Kidney (tissue), 14 donors: Measurements from ENCODE around the gene HCN2. TPM values are rescaled to one million over a fixed set of nuclear protein-coding genes. Genes with fewer than 3 reads are reported as not detected.

ENCODE experiments used
- DNase-seq, 5 donors: peaks; one replicate each; pipeline ENCODE4 v3.0.0-alpha.2; 2013 to 2020
- FAIRE-seq: peaks from 2 replicates; lab custom pipeline; 2012; peaks lifted over from hg19 to GRCh38; lab: Jason Lieb, UNC
- H3K27ac ChIP-seq, 2 donors: one replicate each; pipeline ENCODE4 v1.7.0; 2013; ENCODE audit warnings: low read depth in 2 of 2, low read length in 2 of 2, inconsistent platforms in 1 of 2
- H3K27me3 ChIP-seq: one replicate; pipeline ENCODE4 v1.7.1; 2013; ENCODE audit warnings: low read length, inconsistent platforms; ENCODE audit not compliant: control insufficient read depth, insufficient read depth
- H3K36me3 ChIP-seq, 3 donors: one replicate each; pipeline versions ENCODE4 v1.7.0 to v1.7.1; 2013; ENCODE audit warnings: low read length in 3 of 3, control low read depth in 1 of 3, inconsistent platforms in 1 of 3; ENCODE audit not compliant: insufficient read depth in 3 of 3, control insufficient read depth in 2 of 3
- H3K4me1 ChIP-seq, 3 donors: one replicate each; pipeline versions ENCODE4 v1.7.0 to v1.7.1; 2013; ENCODE audit warnings: low read length in 3 of 3, inconsistent platforms in 1 of 3, low read depth in 1 of 3; ENCODE audit not compliant: control insufficient read depth in 2 of 3, insufficient read depth in 2 of 3
- H3K4me3 ChIP-seq, 3 donors: one replicate each; pipeline versions ENCODE4 v1.7.0 to v1.8.1; 2013; ENCODE audit warnings: low read length in 3 of 3, control low read depth in 1 of 3, inconsistent platforms in 1 of 3
- H3K9ac ChIP-seq, 3 donors: one replicate each; pipeline versions ENCODE4 v1.7.0 to v1.7.1; 2013; ENCODE audit warnings: low read length in 3 of 3, control low read depth in 1 of 3, inconsistent platforms in 1 of 3
- H3K9me3 ChIP-seq, 3 donors: one replicate each; pipeline versions ENCODE4 v1.7.0 to v1.7.1; 2013; ENCODE audit warnings: low read length in 3 of 3, control low read depth in 1 of 3, inconsistent platforms in 1 of 3; ENCODE audit not compliant: control insufficient read depth in 2 of 3, insufficient read depth in 1 of 3
- CTCF ChIP-seq: IDR thresholded peaks from 3 replicates; pipeline ENCODE4 v1.5.1; 2012; ENCODE audit warnings: mild to moderate bottlenecking, moderate library complexity, borderline replicate concordance; ENCODE audit not compliant: insufficient read depth; ENCODE audit errors: extremely low read depth
- intact Hi-C: fragments of 100-400 bp; cut with DNase I; formaldehyde crosslinking; loops from one replicate; pipeline ENCODE4 v1.11.1; 2022
- polyA plus RNA-seq: library from polyadenylated mRNA; stranded (reverse); fragments of 350-450 nt; fragmentation: Illumina TruSeq; extraction: RNeasy Lipid Tissue Mini Kit (QIAGEN cat#74804); gene quantifications from one replicate; pipeline ENCODE4 v1.2.3, GENCODE V29; 2014; ENCODE audit warnings: low read depth, low replicate concordance; ENCODE audit not compliant: insufficient read depth
- total RNA-seq: library from RNA; stranded (reverse); fragmentation: NEBNext Ultra II Directional; extraction: Animal tissue kit (Norgen Biotek cat#: 25700); gene quantifications from one replicate; pipeline ENCODE4 v1.2.1, GENCODE V29; 2021
- donor health status: control.
- donor health status: control.
- donor health status: control.
- donor health status: control.
- donor health status: control.
- donor health status: DM: yes; HTN: yes; CAD: no.
- donor health status: Normal renal cell carcinoma (clear cell type).

Gene HCN2
- total and polyA plus RNA-seq, 2 donors from 2014 or later, result 0.31 to 1.3 TPM

GRCh38 chr19:588741-589692 is 664 bp upstream of the HCN2 start:
- H3K27me3 ChIP-seq, result no peaks in the 10 kb centered on the region
- no peaks in the 10 kb centered on the region for H3K9me3 ChIP-seq
- no peak overlapping the region for H3K4me3 ChIP-seq
- H3K27ac ChIP-seq, result no peak overlapping the region
- TF ChIP-seq CTCF, result no peak
- FAIRE-seq, result no peak
- no peaks in the 10 kb centered on the region for H3K36me3 ChIP-seq
- no peak overlapping the region for H3K9ac ChIP-seq
- intact Hi-C loops, result no loop called here
- H3K4me1 ChIP-seq, result peaks cover 0 to 3% (median 0%) of the 10 kb centered on the region in 3 donors
- no peak for DNase-seq

- intact Hi-C loops, result no loop called here
- H3K4me3 ChIP-seq, result no peak overlapping the region
- peaks cover 0 to 3% (median 0%) of the 10 kb centered on the region in 3 donors for H3K4me1 ChIP-seq
- no peak overlapping the region for H3K27ac ChIP-seq
- H3K9ac ChIP-seq, result no peak overlapping the region
- H3K36me3 ChIP-seq, result no peaks in the 10 kb centered on the region
- DNase-seq (peak in 1 of 5 donors; percentile 45), FAIRE-seq (no peak)
- TF ChIP-seq CTCF, result no peak
- H3K9me3 ChIP-seq, result no peaks in the 10 kb centered on the region
- no peaks in the 10 kb centered on the region for H3K27me3 ChIP-seq
These were observed 690 bp downstream of the HCN2 start for GRCh38 chr19:590396-590745.

- intact Hi-C loops, result no loop called here
- TF ChIP-seq CTCF, result no peak
- H3K4me1 ChIP-seq, result peaks cover 0 to 3% (median 0%) of the 10 kb centered on the region in 3 donors
- H3K27ac ChIP-seq, result no peak overlapping the region
- no peaks in the 10 kb centered on the region for H3K36me3 ChIP-seq
- DNase-seq (no peak), FAIRE-seq (no peak)
- H3K27me3 ChIP-seq, result no peaks in the 10 kb centered on the region
- H3K4me3 ChIP-seq, result no peak overlapping the region
- no peak overlapping the region for H3K9ac ChIP-seq
- no peaks in the 10 kb centered on the region for H3K9me3 ChIP-seq
These were observed 1.0 kb downstream of the HCN2 start for GRCh38 chr19:590750-591098.
